K562 (cell line): Measurements from ENCODE around the gene ALDH1A2. TPM values are rescaled to one million over a fixed set of nuclear protein-coding genes. Genes with fewer than 3 reads are reported as not detected.

Experiments used
- CAMTA2 ChIP-seq: fragments of 250-450 bp; sonication (Bioruptor Pico); conservative IDR thresholded peaks from 2 replicates; pipeline ENCODE4 v1.5.1; 2022
- ESRRA ChIP-seq: fragments of 450-650 bp; IDR thresholded peaks from 2 replicates; pipeline ENCODE4 v1.6.1; 2014; ENCODE audit warnings: low read depth, mild to moderate bottlenecking, moderate library complexity, borderline replicate concordance
- RBFOX2 ChIP-seq: fragments of 200-400 bp; formaldehyde crosslinking; IDR thresholded peaks from 2 replicates; pipeline ENCODE4 v1.6.1; 2017; ENCODE audit warnings: low read depth, mild to moderate bottlenecking, low read length, moderate library complexity
- SETDB1 ChIP-seq: IDR thresholded peaks from one replicate; pipeline ENCODE4 v1.6.1; 2012; ENCODE audit warnings: low read length, control low read depth, inconsistent platforms
- SNIP1 ChIP-seq: fragments of 450-650 bp; IDR thresholded peaks from 2 replicates; pipeline ENCODE4 v1.7.1; 2017; ENCODE audit warnings: low read depth, mild to moderate bottlenecking
- ZNF444 ChIP-seq: fragments of 250-450 bp; sonication (Bioruptor Pico); IDR thresholded peaks from 2 replicates; pipeline ENCODE4 v1.4.0; 2020; ENCODE audit warnings: mild to moderate bottlenecking, moderate library complexity
- ZNF717 ChIP-seq: fragments of 250-450 bp; sonication (Bioruptor Pico); IDR thresholded peaks from 2 replicates; pipeline ENCODE4 v1.5.0; 2021
- polyA plus RNA-seq, 8 experiments: library from polyadenylated mRNA; depleted of rRNA in 4 of 8; stranded (reverse) in 5 of 8; unstranded in 3 of 8; fragments of >200 nt; fragmentation: Nextera tagmentation in 2 of 8; fragmentation: Illumina TruSeq in 1 of 8; extraction: Ambion mirVana in 2 of 8; extraction: Trizol in 1 of 8; gene quantifications; 2 replicates each; pipeline versions ENCODE4 v1.2.1 to v1.2.3, GENCODE V29; 2011 to 2014; ENCODE audit warnings: inconsistent platforms in 1 of 8, missing spikeins in 1 of 8
- total RNA-seq, 7 experiments: library from RNA; depleted of rRNA in 6 of 7; stranded (reverse); fragments of >200 nt in 6 of 7; fragmentation: Illumina TruSeq in 2 of 7; extraction: Trizol in 2 of 7; gene quantifications; 2 replicates each; pipeline versions ENCODE4 v1.2.1 to v1.2.3, GENCODE V29; 2011 to 2021; ENCODE audit warnings: low replicate concordance in 1 of 7
- TF ChIP-seq, protein P1 (sequence below): fragments of 200-600 bp; sonication (generic); IDR thresholded peaks from one replicate; pipeline ENCODE4 v1.6.1; 2012; ENCODE audit warnings: mild to moderate bottlenecking, low read depth, low read length, inconsistent platforms

The ALDH1A2 gene
- total and polyA plus RNA-seq, 9 of the 15 experiments (the other 6 are each of a cell fraction or from before 2014, with no cell fraction given) = 115 to 393 (median 333) TPM

DNA sequence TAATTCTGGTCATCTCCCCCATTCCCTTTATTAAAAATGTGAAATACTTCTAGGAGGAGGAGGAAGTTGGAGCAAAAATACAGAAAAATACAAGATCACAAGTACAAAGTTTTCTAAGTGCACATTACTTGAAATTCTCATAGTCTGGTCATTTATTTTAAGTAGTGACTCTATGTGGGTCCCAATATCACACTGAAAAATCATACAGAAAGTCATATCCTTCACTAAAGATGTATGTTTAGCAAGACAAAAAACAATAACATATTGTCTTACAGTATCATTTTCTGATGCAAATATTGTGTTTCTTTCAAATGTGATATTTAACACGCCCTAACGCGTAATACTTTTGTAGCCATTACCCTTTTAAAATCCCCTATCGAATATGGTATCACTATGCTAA is 2.5 kb downstream of the ALDH1A2 start (continued):
- TF ChIP-seq, protein P1, sequence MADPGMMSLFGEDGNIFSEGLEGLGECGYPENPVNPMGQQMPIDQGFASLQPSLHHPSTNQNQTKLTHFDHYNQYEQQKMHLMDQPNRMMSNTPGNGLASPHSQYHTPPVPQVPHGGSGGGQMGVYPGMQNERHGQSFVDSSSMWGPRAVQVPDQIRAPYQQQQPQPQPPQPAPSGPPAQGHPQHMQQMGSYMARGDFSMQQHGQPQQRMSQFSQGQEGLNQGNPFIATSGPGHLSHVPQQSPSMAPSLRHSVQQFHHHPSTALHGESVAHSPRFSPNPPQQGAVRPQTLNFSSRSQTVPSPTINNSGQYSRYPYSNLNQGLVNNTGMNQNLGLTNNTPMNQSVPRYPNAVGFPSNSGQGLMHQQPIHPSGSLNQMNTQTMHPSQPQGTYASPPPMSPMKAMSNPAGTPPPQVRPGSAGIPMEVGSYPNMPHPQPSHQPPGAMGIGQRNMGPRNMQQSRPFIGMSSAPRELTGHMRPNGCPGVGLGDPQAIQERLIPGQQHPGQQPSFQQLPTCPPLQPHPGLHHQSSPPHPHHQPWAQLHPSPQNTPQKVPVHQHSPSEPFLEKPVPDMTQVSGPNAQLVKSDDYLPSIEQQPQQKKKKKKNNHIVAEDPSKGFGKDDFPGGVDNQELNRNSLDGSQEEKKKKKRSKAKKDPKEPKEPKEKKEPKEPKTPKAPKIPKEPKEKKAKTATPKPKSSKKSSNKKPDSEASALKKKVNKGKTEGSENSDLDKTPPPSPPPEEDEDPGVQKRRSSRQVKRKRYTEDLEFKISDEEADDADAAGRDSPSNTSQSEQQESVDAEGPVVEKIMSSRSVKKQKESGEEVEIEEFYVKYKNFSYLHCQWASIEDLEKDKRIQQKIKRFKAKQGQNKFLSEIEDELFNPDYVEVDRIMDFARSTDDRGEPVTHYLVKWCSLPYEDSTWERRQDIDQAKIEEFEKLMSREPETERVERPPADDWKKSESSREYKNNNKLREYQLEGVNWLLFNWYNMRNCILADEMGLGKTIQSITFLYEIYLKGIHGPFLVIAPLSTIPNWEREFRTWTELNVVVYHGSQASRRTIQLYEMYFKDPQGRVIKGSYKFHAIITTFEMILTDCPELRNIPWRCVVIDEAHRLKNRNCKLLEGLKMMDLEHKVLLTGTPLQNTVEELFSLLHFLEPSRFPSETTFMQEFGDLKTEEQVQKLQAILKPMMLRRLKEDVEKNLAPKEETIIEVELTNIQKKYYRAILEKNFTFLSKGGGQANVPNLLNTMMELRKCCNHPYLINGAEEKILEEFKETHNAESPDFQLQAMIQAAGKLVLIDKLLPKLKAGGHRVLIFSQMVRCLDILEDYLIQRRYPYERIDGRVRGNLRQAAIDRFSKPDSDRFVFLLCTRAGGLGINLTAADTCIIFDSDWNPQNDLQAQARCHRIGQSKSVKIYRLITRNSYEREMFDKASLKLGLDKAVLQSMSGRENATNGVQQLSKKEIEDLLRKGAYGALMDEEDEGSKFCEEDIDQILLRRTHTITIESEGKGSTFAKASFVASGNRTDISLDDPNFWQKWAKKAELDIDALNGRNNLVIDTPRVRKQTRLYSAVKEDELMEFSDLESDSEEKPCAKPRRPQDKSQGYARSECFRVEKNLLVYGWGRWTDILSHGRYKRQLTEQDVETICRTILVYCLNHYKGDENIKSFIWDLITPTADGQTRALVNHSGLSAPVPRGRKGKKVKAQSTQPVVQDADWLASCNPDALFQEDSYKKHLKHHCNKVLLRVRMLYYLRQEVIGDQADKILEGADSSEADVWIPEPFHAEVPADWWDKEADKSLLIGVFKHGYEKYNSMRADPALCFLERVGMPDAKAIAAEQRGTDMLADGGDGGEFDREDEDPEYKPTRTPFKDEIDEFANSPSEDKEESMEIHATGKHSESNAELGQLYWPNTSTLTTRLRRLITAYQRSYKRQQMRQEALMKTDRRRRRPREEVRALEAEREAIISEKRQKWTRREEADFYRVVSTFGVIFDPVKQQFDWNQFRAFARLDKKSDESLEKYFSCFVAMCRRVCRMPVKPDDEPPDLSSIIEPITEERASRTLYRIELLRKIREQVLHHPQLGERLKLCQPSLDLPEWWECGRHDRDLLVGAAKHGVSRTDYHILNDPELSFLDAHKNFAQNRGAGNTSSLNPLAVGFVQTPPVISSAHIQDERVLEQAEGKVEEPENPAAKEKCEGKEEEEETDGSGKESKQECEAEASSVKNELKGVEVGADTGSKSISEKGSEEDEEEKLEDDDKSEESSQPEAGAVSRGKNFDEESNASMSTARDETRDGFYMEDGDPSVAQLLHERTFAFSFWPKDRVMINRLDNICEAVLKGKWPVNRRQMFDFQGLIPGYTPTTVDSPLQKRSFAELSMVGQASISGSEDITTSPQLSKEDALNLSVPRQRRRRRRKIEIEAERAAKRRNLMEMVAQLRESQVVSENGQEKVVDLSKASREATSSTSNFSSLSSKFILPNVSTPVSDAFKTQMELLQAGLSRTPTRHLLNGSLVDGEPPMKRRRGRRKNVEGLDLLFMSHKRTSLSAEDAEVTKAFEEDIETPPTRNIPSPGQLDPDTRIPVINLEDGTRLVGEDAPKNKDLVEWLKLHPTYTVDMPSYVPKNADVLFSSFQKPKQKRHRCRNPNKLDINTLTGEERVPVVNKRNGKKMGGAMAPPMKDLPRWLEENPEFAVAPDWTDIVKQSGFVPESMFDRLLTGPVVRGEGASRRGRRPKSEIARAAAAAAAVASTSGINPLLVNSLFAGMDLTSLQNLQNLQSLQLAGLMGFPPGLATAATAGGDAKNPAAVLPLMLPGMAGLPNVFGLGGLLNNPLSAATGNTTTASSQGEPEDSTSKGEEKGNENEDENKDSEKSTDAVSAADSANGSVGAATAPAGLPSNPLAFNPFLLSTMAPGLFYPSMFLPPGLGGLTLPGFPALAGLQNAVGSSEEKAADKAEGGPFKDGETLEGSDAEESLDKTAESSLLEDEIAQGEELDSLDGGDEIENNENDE = no peak
- no peak for TF ChIP-seq CAMTA2 (CRISPR knock-in tag)
- 0 out of 2 replicates have a peak, but pooled peaks have one; percentile 47 for TF ChIP-seq SNIP1
- no peak for TF ChIP-seq ESRRA
- no peak for TF ChIP-seq ZNF444 (CRISPR knock-in tag)
- peak; percentile 18; the same call in 1 of the 2 replicates for TF ChIP-seq RBFOX2
- no peak for TF ChIP-seq ZNF717 (CRISPR knock-in tag)
- TF ChIP-seq SETDB1 = no peak
